PC-3 (cell line): Measurements from ENCODE around the gene PKD1L1.

ENCODE experiments used
- EZH2 ChIP-seq: fragments of 300-600 bp; sonication (generic); IDR thresholded peaks from one replicate; pipeline ENCODE4 v1.6.1; 2017; ENCODE audit warnings: antibody characterized with exemption, mild to moderate bottlenecking, low read length; ENCODE audit not compliant: unreplicated experiment
- TF ChIP-seq, protein P1 (sequence below): fragments of 300-600 bp; sonication (generic); conservative IDR thresholded peaks from 2 replicates; pipeline ENCODE4 v1.5.1; 2017; ENCODE audit warnings: antibody characterized with exemption, low read depth, mild to moderate bottlenecking, low read length

DNA sequence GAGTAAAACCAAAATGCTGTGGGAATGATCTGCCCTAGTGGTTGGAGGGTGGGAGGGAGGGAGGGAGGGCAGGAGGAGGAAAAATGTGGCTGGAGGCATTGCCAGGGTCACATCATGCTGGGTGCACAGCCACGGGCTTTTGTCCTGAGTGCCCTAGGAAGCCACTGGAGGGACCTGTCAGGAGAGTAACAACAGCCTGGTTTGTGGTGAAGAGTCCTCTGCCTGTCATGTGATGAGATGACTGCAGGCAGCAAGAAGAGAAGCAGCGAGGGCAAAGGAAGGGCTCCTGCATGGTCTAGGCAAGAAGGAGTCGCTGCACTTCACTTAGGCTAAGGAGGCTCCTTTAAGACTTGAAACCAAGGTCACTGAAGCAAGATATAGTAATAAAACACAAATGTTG lies 65.6 kb downstream of the PKD1L1 start:
- TF ChIP-seq, protein P1, sequence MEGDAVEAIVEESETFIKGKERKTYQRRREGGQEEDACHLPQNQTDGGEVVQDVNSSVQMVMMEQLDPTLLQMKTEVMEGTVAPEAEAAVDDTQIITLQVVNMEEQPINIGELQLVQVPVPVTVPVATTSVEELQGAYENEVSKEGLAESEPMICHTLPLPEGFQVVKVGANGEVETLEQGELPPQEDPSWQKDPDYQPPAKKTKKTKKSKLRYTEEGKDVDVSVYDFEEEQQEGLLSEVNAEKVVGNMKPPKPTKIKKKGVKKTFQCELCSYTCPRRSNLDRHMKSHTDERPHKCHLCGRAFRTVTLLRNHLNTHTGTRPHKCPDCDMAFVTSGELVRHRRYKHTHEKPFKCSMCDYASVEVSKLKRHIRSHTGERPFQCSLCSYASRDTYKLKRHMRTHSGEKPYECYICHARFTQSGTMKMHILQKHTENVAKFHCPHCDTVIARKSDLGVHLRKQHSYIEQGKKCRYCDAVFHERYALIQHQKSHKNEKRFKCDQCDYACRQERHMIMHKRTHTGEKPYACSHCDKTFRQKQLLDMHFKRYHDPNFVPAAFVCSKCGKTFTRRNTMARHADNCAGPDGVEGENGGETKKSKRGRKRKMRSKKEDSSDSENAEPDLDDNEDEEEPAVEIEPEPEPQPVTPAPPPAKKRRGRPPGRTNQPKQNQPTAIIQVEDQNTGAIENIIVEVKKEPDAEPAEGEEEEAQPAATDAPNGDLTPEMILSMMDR: no peak
- TF ChIP-seq EZH2: no peak
